Sigmoid colon (tissue), 4 donors: ENCODE data around the gene EML6.

Experiments used
- EP300 ChIP-seq, 4 donors: sonication (generic); formaldehyde crosslinking; IDR thresholded peaks; one replicate each; pipeline ENCODE4 v1.6.1; 2017; ENCODE audit warnings: antibody characterized with exemption in 4 of 4
- POLR2A ChIP-seq, 2 donors: fragments of 450-650 bp; IDR thresholded peaks; one replicate each; pipeline ENCODE4 v1.6.1; 2016; ENCODE audit warnings: antibody characterized with exemption in 2 of 2, mild to moderate bottlenecking in 2 of 2, moderate library complexity in 2 of 2
- TF ChIP-seq, protein P1 (sequence below), 4 experiments: fragments of 450-650 bp in 3 of 4; fragments of 200-600 bp in 1 of 4; IDR thresholded peaks; one replicate each; pipeline ENCODE4 v1.5.1; 2016 to 2019; ENCODE audit warnings: antibody characterized with exemption in 4 of 4, mild to moderate bottlenecking in 3 of 4, moderate library complexity in 2 of 4

DNA sequence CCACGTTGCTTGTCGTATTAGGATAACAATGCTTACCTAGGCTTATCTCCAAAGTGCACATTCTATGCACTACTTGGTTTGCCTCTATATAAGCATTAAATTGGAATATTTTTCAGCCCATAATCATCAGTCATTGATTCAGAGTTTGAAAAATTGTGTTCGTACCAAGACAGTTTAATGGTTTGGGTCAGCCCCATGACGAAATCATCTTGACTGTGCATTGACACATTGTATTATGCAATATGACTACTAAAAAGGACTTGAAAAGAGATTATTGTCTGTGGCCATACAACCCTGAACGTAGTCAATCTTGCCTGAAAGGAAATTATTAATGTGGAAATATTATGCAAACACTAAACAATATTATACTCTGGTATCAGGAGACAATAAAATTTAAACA, 141.3 kb downstream of the EML6 start:
- TF ChIP-seq, protein P1, sequence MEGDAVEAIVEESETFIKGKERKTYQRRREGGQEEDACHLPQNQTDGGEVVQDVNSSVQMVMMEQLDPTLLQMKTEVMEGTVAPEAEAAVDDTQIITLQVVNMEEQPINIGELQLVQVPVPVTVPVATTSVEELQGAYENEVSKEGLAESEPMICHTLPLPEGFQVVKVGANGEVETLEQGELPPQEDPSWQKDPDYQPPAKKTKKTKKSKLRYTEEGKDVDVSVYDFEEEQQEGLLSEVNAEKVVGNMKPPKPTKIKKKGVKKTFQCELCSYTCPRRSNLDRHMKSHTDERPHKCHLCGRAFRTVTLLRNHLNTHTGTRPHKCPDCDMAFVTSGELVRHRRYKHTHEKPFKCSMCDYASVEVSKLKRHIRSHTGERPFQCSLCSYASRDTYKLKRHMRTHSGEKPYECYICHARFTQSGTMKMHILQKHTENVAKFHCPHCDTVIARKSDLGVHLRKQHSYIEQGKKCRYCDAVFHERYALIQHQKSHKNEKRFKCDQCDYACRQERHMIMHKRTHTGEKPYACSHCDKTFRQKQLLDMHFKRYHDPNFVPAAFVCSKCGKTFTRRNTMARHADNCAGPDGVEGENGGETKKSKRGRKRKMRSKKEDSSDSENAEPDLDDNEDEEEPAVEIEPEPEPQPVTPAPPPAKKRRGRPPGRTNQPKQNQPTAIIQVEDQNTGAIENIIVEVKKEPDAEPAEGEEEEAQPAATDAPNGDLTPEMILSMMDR (IDR thresholded peaks at IDR 0.05), result no peak
- TF ChIP-seq EP300 (IDR thresholded peaks at IDR 0.05), result no peak
- no peak for TF ChIP-seq POLR2A (IDR thresholded peaks at IDR 0.05)
